Caco-2 (cell line): ENCODE data around the gene SLC4A5. TPM values are rescaled to one million over a fixed set of nuclear protein-coding genes. Genes with fewer than 3 reads are reported as not detected.
A peak's percentile ranks its signal among the peaks of the same experiment; 100 is the strongest.

Source experiments
- BruUV-seq: library from RNA; stranded (reverse); fragments of 400-500 nt; replicated peaks from 2 replicates; lab custom pipeline; 2021; lab: Mats Ljungman, UMichigan
- CTCF ChIA-PET: fragments of 300-600 bp; sonication (Branson Sonifier 250); formaldehyde crosslinking; loops from one replicate; lab custom pipeline; 2022; ENCODE audit warnings: antibody characterized with exemption; lab: Charles Lee
- POLR2A ChIA-PET: fragments of 300-600 bp; sonication (Branson Sonifier 250); formaldehyde crosslinking; loops from one replicate; lab custom pipeline; 2022; ENCODE audit warnings: antibody characterized with exemption; lab: Charles Lee
- DNase-seq, 2 experiments: peaks; one replicate each; pipeline versions ENCODE4 v3.0.0 to v3.0.0-alpha.2; 2020 to 2022
- H3K27me3 ChIP-seq: replicated peaks from 2 replicates; pipeline ENCODE4 v1.6.0; 2011; ENCODE audit warnings: low read length; ENCODE audit not compliant: control insufficient read depth, insufficient read depth
- H3K36me3 ChIP-seq: 2 replicates; pipeline ENCODE4 v1.5.1; 2011; ENCODE audit warnings: low read length; ENCODE audit not compliant: control insufficient read depth, insufficient read depth
- H3K4me1 ChIP-seq: fragments of 250-450 bp; sonication (Bioruptor Pico); 2 replicates; pipeline ENCODE4 v1.5.1; 2020; ENCODE audit warnings: mild to moderate bottlenecking
- H3K4me3 ChIP-seq: 2 replicates; pipeline ENCODE4 v1.5.1; 2011; ENCODE audit warnings: low read depth, mild to moderate bottlenecking, control low read depth, low read length
- H3K9me3 ChIP-seq: fragments of 250-450 bp; sonication (Bioruptor Pico); 2 replicates; pipeline ENCODE4 v1.5.1; 2020; ENCODE audit warnings: mild to moderate bottlenecking, moderate library complexity
- H3K27ac Mint-ChIP-seq: one replicate; pipeline ENCODE4 v1.8.0; 2022; ENCODE audit warnings: mixed read lengths; ENCODE audit not compliant: unreplicated experiment
- H3K27me3 Mint-ChIP-seq: one replicate; pipeline ENCODE4 v1.8.0; 2022; ENCODE audit warnings: mixed read lengths; ENCODE audit not compliant: insufficient read depth, unreplicated experiment
- H3K36me3 Mint-ChIP-seq: one replicate; pipeline ENCODE4 v1.8.0; 2022; ENCODE audit warnings: mild to moderate bottlenecking, mixed read lengths; ENCODE audit not compliant: insufficient read depth, unreplicated experiment
- H3K4me1 Mint-ChIP-seq: one replicate; pipeline ENCODE4 v1.8.0; 2022; ENCODE audit warnings: low read depth, mixed read lengths; ENCODE audit not compliant: unreplicated experiment
- H3K4me3 Mint-ChIP-seq: one replicate; pipeline ENCODE4 v1.8.0; 2022; ENCODE audit warnings: mild to moderate bottlenecking, moderate library complexity, mixed read lengths; ENCODE audit not compliant: unreplicated experiment
- H3K9me3 Mint-ChIP-seq: one replicate; pipeline ENCODE4 v1.8.0; 2022; ENCODE audit warnings: mixed read lengths; ENCODE audit not compliant: unreplicated experiment
- intact Hi-C: fragments of 100-400 bp; cut with micrococcal nuclease; formaldehyde crosslinking; loops from one replicate; pipeline ENCODE4 v1.10.0; 2022; ENCODE audit not compliant: unreplicated experiment
- total RNA-seq: library from RNA; stranded (reverse); gene quantifications from 2 replicates; pipeline ENCODE4 v1.2.3, GENCODE V29; 2022
- TF ChIP-seq, protein P1 (sequence below), 2 experiments: fragments of 200-600 bp in 1 of 2; IDR thresholded peaks; 1 replicate in 1 of 2; 2 replicates in 1 of 2; pipeline versions ENCODE4 v1.5.1 to v1.8.0; 2011 to 2022; ENCODE audit warnings: antibody characterized with exemption in 1 of 2, control low read depth in 1 of 2, inconsistent platforms in 1 of 2, low read depth in 1 of 2, low read length in 1 of 2, mild to moderate bottlenecking in 1 of 2, moderate library complexity in 1 of 2; ENCODE audit not compliant: insufficient read depth in 1 of 2, severe bottlenecking in 1 of 2, unreplicated experiment in 1 of 2

SLC4A5 gene
- total RNA-seq, 1 experiment from 2014 or later, result 2.2 TPM

GRCh38 chr2:74225698-74226459, 117.3 kb downstream of the SLC4A5 start:
- no peaks in the 10 kb centered on the region for H3K27me3 Mint-ChIP-seq
- no peak for DNase-seq
- intact Hi-C loops, result no loop called here
- Histone ChIP-seq H3K27me3 (no peaks in the 10 kb centered on the region), H3K4me3 (no peak overlapping the region), H3K9me3 (no peaks in the 10 kb centered on the region), H3K4me1 (no peaks in the 10 kb centered on the region), H3K36me3 (no peaks in the 10 kb centered on the region)
- CTCF ChIA-PET, result no interaction called here
- H3K4me3 Mint-ChIP-seq, result no peak overlapping the region
- no peaks in the 10 kb centered on the region for H3K9me3 Mint-ChIP-seq
- H3K4me1 Mint-ChIP-seq, result peaks cover 7% of the 10 kb centered on the region
- H3K27ac Mint-ChIP-seq, result peak overlapping the region; percentile 58
- POLR2A ChIA-PET, result no interaction called here
- no TSS peak for BruUV-seq
- TF ChIP-seq, protein P1, sequence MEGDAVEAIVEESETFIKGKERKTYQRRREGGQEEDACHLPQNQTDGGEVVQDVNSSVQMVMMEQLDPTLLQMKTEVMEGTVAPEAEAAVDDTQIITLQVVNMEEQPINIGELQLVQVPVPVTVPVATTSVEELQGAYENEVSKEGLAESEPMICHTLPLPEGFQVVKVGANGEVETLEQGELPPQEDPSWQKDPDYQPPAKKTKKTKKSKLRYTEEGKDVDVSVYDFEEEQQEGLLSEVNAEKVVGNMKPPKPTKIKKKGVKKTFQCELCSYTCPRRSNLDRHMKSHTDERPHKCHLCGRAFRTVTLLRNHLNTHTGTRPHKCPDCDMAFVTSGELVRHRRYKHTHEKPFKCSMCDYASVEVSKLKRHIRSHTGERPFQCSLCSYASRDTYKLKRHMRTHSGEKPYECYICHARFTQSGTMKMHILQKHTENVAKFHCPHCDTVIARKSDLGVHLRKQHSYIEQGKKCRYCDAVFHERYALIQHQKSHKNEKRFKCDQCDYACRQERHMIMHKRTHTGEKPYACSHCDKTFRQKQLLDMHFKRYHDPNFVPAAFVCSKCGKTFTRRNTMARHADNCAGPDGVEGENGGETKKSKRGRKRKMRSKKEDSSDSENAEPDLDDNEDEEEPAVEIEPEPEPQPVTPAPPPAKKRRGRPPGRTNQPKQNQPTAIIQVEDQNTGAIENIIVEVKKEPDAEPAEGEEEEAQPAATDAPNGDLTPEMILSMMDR (IDR thresholded peaks at IDR 0.05; ENCODE audit: insufficient read depth in 1 of 2, low read depth in 1 of 2, low read length in 1 of 2, severe bottlenecking in 1 of 2, unreplicated experiment in 1 of 2), result no peak
- H3K36me3 Mint-ChIP-seq, result peaks cover 80% of the 10 kb centered on the region

DNA sequence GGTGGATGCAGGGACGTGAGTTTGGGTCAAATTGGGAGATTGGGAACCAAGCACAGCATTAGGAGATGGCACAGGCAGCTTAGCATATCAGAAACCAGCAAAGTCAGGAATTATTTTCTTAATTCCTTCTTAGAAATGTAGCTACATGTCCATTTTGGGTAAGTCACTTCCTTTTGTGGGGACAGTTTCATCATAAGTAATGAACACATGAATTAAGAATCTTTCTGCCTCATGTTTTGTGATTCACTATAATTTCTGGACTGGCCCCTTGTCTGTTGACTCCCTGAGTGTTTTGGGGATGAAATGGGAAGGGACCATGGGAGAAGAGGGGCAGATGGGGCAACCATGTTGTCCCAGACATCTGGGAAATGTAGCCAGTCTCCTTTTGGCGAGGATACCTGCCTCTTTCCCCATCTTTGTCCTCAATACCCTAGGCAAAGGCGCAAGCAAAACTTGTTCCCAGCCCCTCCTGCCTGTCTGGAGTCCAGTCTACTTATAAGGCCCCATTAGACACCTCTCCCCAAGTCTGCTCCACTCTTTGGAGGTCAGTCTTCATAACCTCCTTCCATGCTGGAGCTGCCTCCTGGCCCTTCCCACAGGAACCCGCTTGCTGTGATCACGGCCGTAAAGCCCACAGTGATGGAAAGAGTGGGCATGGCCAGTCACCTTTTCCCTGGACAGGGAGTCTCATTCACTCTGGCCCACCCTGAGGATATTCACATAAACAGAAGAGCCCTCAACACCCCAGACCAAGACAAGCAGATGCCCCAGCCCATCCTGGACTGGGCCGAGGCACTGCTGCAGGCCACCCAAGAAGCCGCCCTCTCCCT, 119.1 kb downstream of the SLC4A5 start:
- H3K4me3 ChIP-seq, result no peak overlapping the region
- Mint-ChIP-seq H3K27me3 (no peaks in the 10 kb centered on the region), H3K4me3 (no peak overlapping the region), H3K36me3 (peaks cover 91% of the 10 kb centered on the region), H3K9me3 (no peaks in the 10 kb centered on the region), H3K27ac (peak overlapping the region; percentile 22), H3K4me1 (peaks cover 7% of the 10 kb centered on the region)
- no peak for DNase-seq
- POLR2A ChIA-PET, result no interaction called here
- no peaks in the 10 kb centered on the region for H3K9me3 ChIP-seq
- H3K4me1 ChIP-seq, result no peaks in the 10 kb centered on the region
- intact Hi-C loops, result no loop called here
- CTCF ChIA-PET, result no interaction called here
- TF ChIP-seq, protein P1 (IDR thresholded peaks at IDR 0.05; ENCODE audit: insufficient read depth in 1 of 2, low read depth in 1 of 2, low read length in 1 of 2, severe bottlenecking in 1 of 2, unreplicated experiment in 1 of 2), result no peak
- BruUV-seq, result no TSS peak
- H3K36me3 ChIP-seq, result no peaks in the 10 kb centered on the region; the same call in 1 of the 2 replicates
- no peaks in the 10 kb centered on the region for H3K27me3 ChIP-seq

GRCh38 chr2:74222300-74222650, 120.9 kb downstream of the SLC4A5 start:
- intact Hi-C loops, result no loop called here
- Mint-ChIP-seq H3K4me3 (no peak overlapping the region), H3K9me3 (no peaks in the 10 kb centered on the region), H3K27me3 (no peaks in the 10 kb centered on the region), H3K4me1 (peaks cover 7% of the 10 kb centered on the region), H3K36me3 (peaks cover 99% of the 10 kb centered on the region), H3K27ac (no peak overlapping the region)
- ChIA-PET CTCF (no interaction called here), POLR2A (no interaction called here)
- H3K36me3 ChIP-seq, result no peaks in the 10 kb centered on the region; the same call in none of the 2 replicates
- no peak overlapping the region for H3K4me3 ChIP-seq
- no TSS peak for BruUV-seq
- H3K4me1 ChIP-seq, result no peaks in the 10 kb centered on the region
- TF ChIP-seq, protein P1 (IDR thresholded peaks at IDR 0.05; ENCODE audit: insufficient read depth in 1 of 2, low read depth in 1 of 2, low read length in 1 of 2, severe bottlenecking in 1 of 2, unreplicated experiment in 1 of 2), result no peak
- no peak for DNase-seq
- no peaks in the 10 kb centered on the region for H3K27me3 ChIP-seq
- no peaks in the 10 kb centered on the region for H3K9me3 ChIP-seq
